DND-41 (cell line): ENCODE data around the gene EPHA7.

Experiments
- ATAC-seq: fragments of 200-7000 bp; cut with Tn5 transposase; 3 replicates; pipeline ENCODE4 v1.9.1; 2021; ENCODE audit warnings: low read depth; ENCODE audit not compliant: insufficient read depth
- DNase-seq: peaks from one replicate; pipeline ENCODE4 v3.0.0-alpha.2; 2020
- H2AFZ ChIP-seq: 2 replicates; pipeline ENCODE4 v1.6.0; 2012; ENCODE audit warnings: low read depth, low read length
- H3K27ac ChIP-seq: 2 replicates; pipeline ENCODE4 v1.5.1; 2012; ENCODE audit warnings: low read length, inconsistent platforms
- H3K27me3 ChIP-seq: fragments of 200-600 bp; sonication (generic); 2 replicates; pipeline ENCODE4 v1.6.0; 2012; ENCODE audit warnings: low read length, mild to moderate bottlenecking, inconsistent platforms; ENCODE audit not compliant: insufficient read depth, poor library complexity
- H3K36me3 ChIP-seq: 2 replicates; pipeline ENCODE4 v1.5.1; 2012; ENCODE audit warnings: low read length, inconsistent platforms; ENCODE audit not compliant: insufficient read depth
- H3K4me1 ChIP-seq: 2 replicates; pipeline ENCODE4 v1.5.1; 2012; ENCODE audit warnings: mild to moderate bottlenecking, low read length; ENCODE audit not compliant: insufficient read depth
- H3K4me2 ChIP-seq: 2 replicates; pipeline ENCODE4 v1.6.0; 2012; ENCODE audit warnings: mild to moderate bottlenecking, moderate library complexity, low read length, inconsistent platforms; ENCODE audit not compliant: insufficient read depth
- H3K4me3 ChIP-seq, 2 experiments: fragments of 200-600 bp in 1 of 2; shearing (Covaris generic) in 1 of 2; 2 replicates each; pipeline ENCODE4 v1.5.1; 2012 to 2016; ENCODE audit warnings: inconsistent platforms in 2 of 2, low read length in 2 of 2, mild to moderate bottlenecking in 2 of 2, low read depth in 1 of 2, moderate library complexity in 1 of 2
- H3K79me2 ChIP-seq: 2 replicates; pipeline ENCODE4 v1.6.0; 2012; ENCODE audit warnings: low read length, inconsistent platforms; ENCODE audit not compliant: insufficient read depth
- H3K9ac ChIP-seq: 2 replicates; pipeline ENCODE4 v1.6.0; 2012; ENCODE audit warnings: low read depth, mild to moderate bottlenecking, inconsistent platforms, low read length, moderate library complexity
- H3K9me3 ChIP-seq: 2 replicates; pipeline ENCODE4 v1.5.1; 2012; ENCODE audit warnings: low read length, moderate library complexity, mild to moderate bottlenecking, inconsistent platforms; ENCODE audit not compliant: insufficient read depth, severe bottlenecking
- H4K20me1 ChIP-seq: 2 replicates; pipeline ENCODE4 v1.6.0; 2012; ENCODE audit warnings: low read length; ENCODE audit not compliant: insufficient read depth
- CTCF ChIP-seq: IDR thresholded peaks from 2 replicates; pipeline ENCODE4 v1.5.1; 2012; ENCODE audit warnings: borderline replicate concordance, low read length, moderate library complexity, mild to moderate bottlenecking; ENCODE audit not compliant: poor library complexity, severe bottlenecking; ENCODE audit errors: extremely low read depth
- EZH2 ChIP-seq: IDR thresholded peaks from 3 replicates; pipeline ENCODE4 v1.6.1; 2012; ENCODE audit warnings: borderline replicate concordance, low read depth, mild to moderate bottlenecking, moderate library complexity, low read length, inconsistent platforms; ENCODE audit not compliant: severe bottlenecking

The EPHA7 gene

GRCh38 chr6:93272896-93273295, 146.5 kb downstream of the EPHA7 start:
- no peak for DNase-seq
- Histone ChIP-seq H3K4me2 (no peak overlapping the region), H4K20me1 (no peaks in the 10 kb centered on the region), H3K4me1 (no peaks in the 10 kb centered on the region), H3K27ac (no peak overlapping the region), H3K27me3 (no peaks in the 10 kb centered on the region), H3K79me2 (no peaks in the 10 kb centered on the region), H3K9ac (no peak overlapping the region), H3K36me3 (no peaks in the 10 kb centered on the region), H3K9me3 (no peaks in the 10 kb centered on the region), H3K4me3 (no peak overlapping the region), H2AFZ (no peak overlapping the region)
- ATAC-seq = no peak
- no peak for TF ChIP-seq EZH2
- TF ChIP-seq CTCF = no peak

- Histone ChIP-seq H3K79me2 (no peaks in the 10 kb centered on the region), H3K4me2 (no peak overlapping the region), H3K9ac (no peak overlapping the region), H3K27me3 (no peaks in the 10 kb centered on the region), H3K36me3 (no peaks in the 10 kb centered on the region), H2AFZ (no peak overlapping the region), H3K4me3 (no peak overlapping the region), H4K20me1 (no peaks in the 10 kb centered on the region), H3K9me3 (no peaks in the 10 kb centered on the region), H3K4me1 (no peaks in the 10 kb centered on the region), H3K27ac (no peak overlapping the region)
- DNase-seq = no peak
- TF ChIP-seq EZH2 (no peak), CTCF (no peak)
- ATAC-seq = no peak
Observed at GRCh38 chr6:93272211-93272610, 147.1 kb downstream of the EPHA7 start.

GRCh38 chr6:93266116-93266817, 153.1 kb downstream of the EPHA7 start:
- TF ChIP-seq EZH2 (no peak), CTCF (no peak)

More at GRCh38 chr6:93266116-93266817, 153.1 kb downstream of the EPHA7 start:
- H2AFZ ChIP-seq = no peak overlapping the region
- ATAC-seq (no peak), DNase-seq (no peak)
- H3K4me3 ChIP-seq = no peak overlapping the region
- H3K36me3 ChIP-seq = no peaks in the 10 kb centered on the region
- H3K27me3 ChIP-seq = no peaks in the 10 kb centered on the region
- H3K27ac ChIP-seq = no peak overlapping the region
- no peaks in the 10 kb centered on the region for H4K20me1 ChIP-seq
- H3K9ac ChIP-seq = no peak overlapping the region
- H3K4me1 ChIP-seq = no peaks in the 10 kb centered on the region
- no peak overlapping the region for H3K4me2 ChIP-seq
- H3K9me3 ChIP-seq = no peaks in the 10 kb centered on the region
- H3K79me2 ChIP-seq = no peaks in the 10 kb centered on the region
